T-helper 1 cell (primary cell): ENCODE results near the gene ARG2.
A peak's percentile ranks its signal among the peaks of the same experiment; 100 is the strongest.

Source experiments
- DNase-seq, 5 donors: peaks; one replicate each; pipeline ENCODE4 v3.0.0-alpha.2; 2012 to 2020

Gene ARG2

GRCh38 chr14:67641480-67641879 is 21.8 kb downstream of the ARG2 start:
- no peak for DNase-seq

- peak in 1 of 5 donors; percentile 12 for DNase-seq
These were observed 22.4 kb downstream of the ARG2 start for GRCh38 chr14:67641902-67642749.

DNA sequence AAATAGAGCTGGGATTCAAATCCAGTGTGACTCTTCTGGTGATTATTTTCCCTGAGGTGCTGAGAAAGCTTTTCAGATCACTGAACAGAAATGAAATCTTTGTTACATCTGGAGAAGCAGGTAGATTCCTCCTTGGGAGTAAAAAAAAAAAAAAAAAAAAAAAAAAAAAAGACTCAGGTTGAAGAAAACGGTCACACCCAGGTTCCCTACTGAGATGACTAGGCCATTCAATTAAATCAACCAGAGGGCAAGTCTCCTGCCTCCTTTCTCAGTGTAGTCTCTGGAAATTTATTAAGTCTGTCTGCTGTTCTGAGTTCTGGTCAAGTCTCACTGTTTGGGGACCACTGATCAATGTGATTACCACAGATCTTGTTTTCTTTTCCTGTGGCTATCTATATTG is 24.0 kb downstream of the ARG2 start:
- no peak for DNase-seq

DNA sequence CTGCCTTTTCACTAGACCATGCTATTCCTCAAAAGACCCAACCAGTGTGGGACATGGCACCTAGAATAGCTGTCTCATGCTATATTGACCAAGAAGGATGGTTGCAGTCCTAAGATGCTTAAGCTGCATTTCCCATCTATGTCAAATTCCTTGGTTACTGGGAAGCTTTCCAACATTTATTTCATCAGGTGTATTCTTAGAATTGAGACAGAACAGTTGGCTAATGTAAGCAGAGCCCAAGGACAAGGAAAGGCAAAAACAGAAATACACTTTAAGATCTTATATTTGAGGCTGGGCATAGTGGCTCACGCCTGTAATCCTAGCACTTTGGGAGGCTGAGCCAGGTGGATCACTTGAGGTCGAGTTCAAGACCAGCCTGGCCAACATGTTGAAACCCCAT is 24.7 kb downstream of the ARG2 start:
- DNase-seq: no peak

DNA sequence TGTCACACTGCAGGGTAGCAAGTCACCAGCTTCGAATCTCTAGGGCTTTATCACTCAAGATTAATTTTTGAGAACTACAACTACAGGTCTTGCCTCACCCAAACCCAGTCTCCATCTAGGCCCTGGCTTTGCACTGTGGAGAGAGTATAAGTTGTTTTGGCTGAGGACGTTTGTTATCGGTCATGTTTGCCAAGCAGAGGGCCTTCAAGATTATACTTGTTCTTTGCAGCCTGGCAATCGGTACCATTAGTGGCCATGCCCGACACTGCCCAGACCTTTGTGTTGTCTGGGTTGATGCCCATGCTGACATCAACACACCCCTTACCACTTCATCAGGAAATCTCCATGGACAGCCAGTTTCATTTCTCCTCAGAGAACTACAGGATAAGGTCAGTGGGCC is 25.7 kb downstream of the ARG2 start:
- DNase-seq: no peak

- no peak for DNase-seq
These were observed 26.4 kb downstream of the ARG2 start for GRCh38 chr14:67646131-67646530.

GRCh38 chr14:67650151-67650550 is 30.4 kb downstream of the ARG2 start:
- no peak for DNase-seq

DNA sequence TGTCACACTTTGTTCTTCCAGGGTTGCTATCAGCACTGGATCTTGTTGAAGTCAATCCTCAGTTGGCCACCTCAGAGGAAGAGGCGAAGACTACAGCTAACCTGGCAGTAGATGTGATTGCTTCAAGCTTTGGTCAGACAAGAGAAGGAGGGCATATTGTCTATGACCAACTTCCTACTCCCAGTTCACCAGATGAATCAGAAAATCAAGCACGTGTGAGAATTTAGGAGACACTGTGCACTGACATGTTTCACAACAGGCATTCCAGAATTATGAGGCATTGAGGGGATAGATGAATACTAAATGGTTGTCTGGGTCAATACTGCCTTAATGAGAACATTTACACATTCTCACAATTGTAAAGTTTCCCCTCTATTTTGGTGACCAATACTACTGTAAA is 31.0 kb downstream of the ARG2 start:
- no peak for DNase-seq

GRCh38 chr14:67652189-67652588 is 32.5 kb downstream of the ARG2 start:
- peak in 1 of 5 donors; percentile 6 for DNase-seq

DNA sequence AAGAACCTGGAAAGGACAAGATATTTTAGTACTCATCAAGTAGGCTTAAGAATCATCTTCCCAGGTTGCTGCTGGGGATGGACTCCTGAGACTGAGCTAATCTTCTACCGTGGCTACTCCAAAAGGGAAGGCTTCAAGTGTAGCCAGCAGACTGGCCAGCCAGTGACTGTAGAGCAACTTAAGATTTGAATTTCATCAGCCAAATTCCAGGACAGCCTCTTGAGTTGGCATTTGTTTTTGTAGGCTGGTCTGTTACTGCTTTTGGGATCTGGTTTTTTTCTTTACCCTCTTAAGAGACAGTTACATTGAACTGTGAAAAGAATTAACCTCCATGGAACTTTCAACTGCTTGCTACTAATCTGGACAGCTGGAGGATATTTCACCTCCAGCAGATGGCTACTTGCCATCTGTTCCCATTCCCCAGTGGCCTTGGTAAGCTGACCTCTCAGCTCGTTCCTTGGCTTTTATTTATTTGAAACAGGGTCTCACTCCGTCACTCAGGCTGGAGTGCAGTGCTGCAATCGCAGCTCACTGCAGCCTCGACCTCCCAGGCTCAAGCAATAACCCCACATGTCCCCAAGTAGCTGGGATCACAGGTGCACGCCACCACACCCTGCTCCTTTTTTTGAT is 34.0 kb downstream of the ARG2 start:
- no peak for DNase-seq

DNA sequence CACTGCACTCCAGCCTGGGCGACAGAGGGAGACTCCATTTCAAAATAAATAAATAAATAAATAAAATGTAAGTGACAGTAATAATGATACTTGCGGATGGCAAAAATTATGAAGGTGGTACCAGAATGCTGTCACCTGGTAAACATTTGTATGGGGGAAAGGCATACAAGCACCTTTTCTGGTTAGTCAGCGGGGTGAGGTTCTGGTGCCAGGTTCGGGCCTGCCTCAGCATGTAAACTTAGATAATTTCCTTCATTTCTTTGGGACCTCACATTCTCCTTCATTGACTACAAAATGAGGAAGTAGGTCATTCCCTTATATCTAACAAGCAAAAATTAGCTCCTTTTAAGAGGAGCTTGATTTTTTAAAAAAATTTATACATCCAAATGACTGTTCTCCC is 43.9 kb downstream of the ARG2 start:
- DNase-seq: no peak

DNA sequence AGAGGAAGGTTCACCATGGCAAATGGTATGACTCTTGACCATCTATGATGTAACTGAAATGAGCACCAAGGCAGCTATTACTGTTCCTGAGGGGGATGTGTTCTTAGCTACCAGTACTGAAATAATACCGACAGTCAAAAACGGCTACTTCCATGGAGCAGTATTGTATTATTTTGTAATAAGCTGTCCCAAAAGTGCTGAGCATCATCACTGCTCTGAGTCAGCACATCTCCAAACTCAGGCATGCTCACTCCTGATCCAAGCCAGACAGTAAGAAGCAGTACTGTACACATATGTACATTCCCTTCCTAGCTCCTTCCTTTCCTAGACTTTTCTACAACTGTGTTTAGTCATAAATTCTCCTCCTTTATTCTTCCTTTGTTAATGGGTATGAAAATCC is 46.1 kb downstream of the ARG2 start:
- DNase-seq: no peak

DNA sequence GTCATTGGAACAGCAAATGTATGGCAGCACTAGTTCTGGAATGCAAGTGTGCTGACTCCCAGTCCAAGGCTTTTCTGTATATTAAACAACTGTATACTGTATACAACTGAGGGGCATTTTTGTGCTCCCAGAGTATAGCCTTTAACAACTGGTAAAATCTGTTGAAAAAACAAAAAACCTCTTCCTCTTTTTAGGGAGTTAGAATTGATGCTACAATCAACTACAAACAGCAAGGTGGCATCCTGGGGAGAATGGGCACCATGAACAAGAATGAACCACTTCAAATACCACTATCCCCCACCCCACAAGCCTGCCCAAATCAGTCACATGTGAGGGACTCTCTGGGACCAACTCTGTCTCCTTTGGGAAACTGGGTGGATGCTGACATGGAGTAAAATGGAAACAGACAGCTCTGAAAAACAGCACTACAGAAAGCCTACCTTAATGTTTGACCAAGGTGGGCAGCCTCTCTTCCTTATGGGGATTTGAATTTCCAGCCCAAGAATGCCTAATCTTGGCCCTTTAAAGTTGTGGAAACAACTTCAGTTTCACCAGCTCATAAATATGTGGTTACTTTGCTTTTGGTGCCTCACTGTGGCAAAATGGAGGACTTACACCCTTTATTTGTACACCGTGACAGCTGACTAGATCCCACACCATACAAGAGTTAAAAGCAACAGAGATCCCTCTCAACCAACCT is 47.2 kb downstream of the ARG2 start:
- DNase-seq: peak in 2 of 5 donors; percentile 12 to 58

- DNase-seq: no peak
These were observed 48.8 kb downstream of the ARG2 start for GRCh38 chr14:67668559-67668958.

DNA sequence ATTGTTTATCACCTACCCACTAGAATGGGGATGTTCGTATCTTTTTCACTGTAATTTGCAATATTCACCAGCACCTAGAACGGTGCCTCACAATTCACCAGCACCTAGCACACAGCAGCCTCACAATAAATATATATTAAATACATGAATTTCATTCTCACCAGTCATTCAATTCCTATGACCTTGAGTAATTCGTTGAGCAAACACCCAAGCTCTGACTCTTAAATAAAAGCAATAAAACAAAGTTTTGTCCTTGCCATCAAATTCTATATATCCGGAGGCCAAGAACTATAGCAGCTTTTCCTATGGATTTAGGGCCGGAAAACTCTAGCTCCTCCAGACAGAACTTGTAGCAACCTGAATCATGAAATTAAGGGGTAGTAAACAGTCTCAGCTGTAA is 53.7 kb downstream of the ARG2 start:
- DNase-seq: no peak

GRCh38 chr14:67674139-67674479 is 54.4 kb downstream of the ARG2 start:
- DNase-seq: peak; percentile 35 to 60 (median 47)

GRCh38 chr14:67674480-67675218 is 54.9 kb downstream of the ARG2 start, which contains the start of gene VTI1B:
Gene VTI1B (minus strand): TSS chr14:67674632. CDS start chr14:67674489, 143 bp downstream.
- peak; percentile 55 to 80 (median 70) for DNase-seq

GRCh38 chr14:67675219-67675582 is 55.5 kb downstream of the ARG2 start:
- DNase-seq: no peak

- DNase-seq: no peak
These were observed 59.3 kb downstream of the ARG2 start for GRCh38 chr14:67679006-67679405.

- DNase-seq: peak in 1 of 5 donors; percentile 88
These were observed 60.4 kb downstream of the ARG2 start for GRCh38 chr14:67680121-67680602.

GRCh38 chr14:67680941-67681340 is 61.2 kb downstream of the ARG2 start:
- no peak for DNase-seq

DNA sequence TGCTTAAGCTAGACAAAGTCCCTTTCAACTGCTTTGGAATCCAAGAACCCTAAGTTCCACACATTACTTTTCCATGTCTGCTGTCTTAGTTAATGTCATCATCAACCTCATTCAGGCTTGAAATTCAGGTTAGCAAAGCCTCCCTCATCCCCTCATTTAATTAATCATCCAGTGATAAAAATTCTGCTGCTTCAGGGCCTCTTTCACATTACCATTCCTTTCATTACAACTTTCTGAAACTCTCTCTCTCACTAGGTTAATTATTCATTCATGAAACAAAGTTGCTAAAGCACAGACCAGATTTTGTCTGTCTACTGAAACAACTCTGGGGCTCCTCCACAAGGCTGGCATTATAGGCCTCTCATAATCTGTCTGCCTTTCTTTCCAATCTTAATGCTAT is 64.1 kb downstream of the ARG2 start:
- DNase-seq: no peak

DNA sequence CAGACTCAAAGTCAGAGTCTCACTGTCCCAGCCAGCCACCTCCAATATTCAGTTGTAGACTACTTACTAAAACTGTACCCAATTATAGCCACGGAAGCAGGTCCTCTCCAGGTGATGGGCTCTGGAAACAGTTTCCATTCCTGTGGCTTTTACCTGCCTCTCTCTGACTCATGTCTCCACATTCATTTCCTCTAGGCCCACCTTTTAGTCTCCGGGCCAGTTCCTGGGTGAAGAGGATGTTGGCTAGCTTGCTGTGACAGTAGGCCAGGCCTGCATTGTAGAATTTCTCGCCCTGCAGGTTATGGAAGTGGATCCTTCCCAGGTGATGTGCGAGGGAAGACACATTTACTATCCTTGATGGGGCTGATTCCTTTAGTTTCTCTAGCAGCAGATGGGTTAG is 70.3 kb downstream of the ARG2 start:
- DNase-seq: no peak
